ENCODE results near the gene RIN3.
"Not testable (repeated sequence)": the region's sequence is repeated elsewhere in the genome, so short reads cannot be mapped to it uniquely, and the experiment has no call there.

Gene RIN3

GRCh38 chr14:92635031-92635430 lies 121.5 kb downstream of the RIN3 start:
- CTCF ChIA-PET, result interaction anchor here (0.8 to 0.9 kb wide), 2 partner anchors 46 to 149 kb away, joined by 3 read pairs; no protein-coding TSS in a partner anchor
- DNase-seq (ENCODE audit: low read depth, low spot score), result no peak
- H3K4me3 ChIP-seq (ENCODE audit: low read depth, low read length), result no peak overlapping the region
- POLR2A ChIA-PET, result no interaction called here
- TF ChIP-seq CTCF (IDR thresholded peaks at IDR 0.05; ENCODE audit: insufficient read depth, low read length, missing control alignments), result no peak

GRCh38 chr14:92635896-92636295 lies 122.3 kb downstream of the RIN3 start:
- no peak overlapping the region for H3K4me3 ChIP-seq (ENCODE audit: low read depth, low read length)
- no peak for DNase-seq (ENCODE audit: low read depth, low spot score)
- ChIA-PET POLR2A (no interaction called here), CTCF (no interaction called here)
- TF ChIP-seq CTCF (IDR thresholded peaks at IDR 0.05; ENCODE audit: insufficient read depth, low read length, missing control alignments), result no peak

GRCh38 chr14:92637228-92637627 lies 123.6 kb downstream of the RIN3 start:
- ChIA-PET POLR2A (no interaction called here), CTCF (interaction anchor here (0.8 to 1.1 kb wide), 3 partner anchors 9 to 48 kb away, joined by 3 to 4 read pairs (median 3); no protein-coding TSS in a partner anchor)
- no peak overlapping the region for H3K4me3 ChIP-seq (ENCODE audit: low read depth, low read length)
- no peak for TF ChIP-seq CTCF (IDR thresholded peaks at IDR 0.05; ENCODE audit: insufficient read depth, low read length, missing control alignments)
- DNase-seq (ENCODE audit: low read depth, low spot score), result no peak

GRCh38 chr14:92637864-92638263 lies 124.3 kb downstream of the RIN3 start:
- TF ChIP-seq CTCF (IDR thresholded peaks at IDR 0.05; ENCODE audit: insufficient read depth, low read length, missing control alignments), result no peak
- POLR2A ChIA-PET, result no interaction called here
- no peak overlapping the region for H3K4me3 ChIP-seq (ENCODE audit: low read depth, low read length)
- DNase-seq (ENCODE audit: low read depth, low spot score), result no peak
- CTCF ChIA-PET, result interaction anchor here (0.8 kb wide), 1 partner anchor 8 kb away, joined by 4 read pairs; no protein-coding TSS in a partner anchor

GRCh38 chr14:92638266-92638665 lies 124.7 kb downstream of the RIN3 start:
- CTCF ChIA-PET, result no interaction called here
- DNase-seq (ENCODE audit: low read depth, low spot score), result no peak
- no peak for TF ChIP-seq CTCF (IDR thresholded peaks at IDR 0.05; ENCODE audit: insufficient read depth, low read length, missing control alignments)
- H3K4me3 ChIP-seq (ENCODE audit: low read depth, low read length), result no peak overlapping the region
- POLR2A ChIA-PET, result no interaction called here

- TF ChIP-seq CTCF (IDR thresholded peaks at IDR 0.05; ENCODE audit: insufficient read depth, low read length, missing control alignments), result no peak
- POLR2A ChIA-PET, result no interaction called here
- no peak overlapping the region for H3K4me3 ChIP-seq (ENCODE audit: low read depth, low read length)
- no peak for DNase-seq (ENCODE audit: low read depth, low spot score)
- CTCF ChIA-PET, result no interaction called here
Observed at GRCh38 chr14:92638904-92639303, 125.3 kb downstream of the RIN3 start.

- CTCF ChIA-PET; H3K4me3 ChIP-seq (ENCODE audit: low read depth, low read length); POLR2A ChIA-PET; DNase-seq (ENCODE audit: low read depth, low spot score): not testable (repeated sequence)
Observed at GRCh38 chr14:92639472-92640117, 126.0 kb downstream of the RIN3 start.
